GM12865 (cell line): Measurements from ENCODE around the gene TSC1.

Experiments used
- DNase-seq: peaks from one replicate; pipeline ENCODE4 v3.0.0; 2010; ENCODE audit warnings: low read depth
- H3K4me3 ChIP-seq: 2 replicates; pipeline ENCODE4 v1.5.1; 2011; ENCODE audit warnings: mild to moderate bottlenecking, low read depth, low read length, control low read depth
- CTCF ChIP-seq: IDR thresholded peaks from 2 replicates; pipeline ENCODE4 v1.5.1; 2011; ENCODE audit warnings: low read length, control low read depth, low read depth, inconsistent platforms; ENCODE audit not compliant: insufficient read depth; ENCODE audit errors: missing control alignments

TSC1 gene

DNA sequence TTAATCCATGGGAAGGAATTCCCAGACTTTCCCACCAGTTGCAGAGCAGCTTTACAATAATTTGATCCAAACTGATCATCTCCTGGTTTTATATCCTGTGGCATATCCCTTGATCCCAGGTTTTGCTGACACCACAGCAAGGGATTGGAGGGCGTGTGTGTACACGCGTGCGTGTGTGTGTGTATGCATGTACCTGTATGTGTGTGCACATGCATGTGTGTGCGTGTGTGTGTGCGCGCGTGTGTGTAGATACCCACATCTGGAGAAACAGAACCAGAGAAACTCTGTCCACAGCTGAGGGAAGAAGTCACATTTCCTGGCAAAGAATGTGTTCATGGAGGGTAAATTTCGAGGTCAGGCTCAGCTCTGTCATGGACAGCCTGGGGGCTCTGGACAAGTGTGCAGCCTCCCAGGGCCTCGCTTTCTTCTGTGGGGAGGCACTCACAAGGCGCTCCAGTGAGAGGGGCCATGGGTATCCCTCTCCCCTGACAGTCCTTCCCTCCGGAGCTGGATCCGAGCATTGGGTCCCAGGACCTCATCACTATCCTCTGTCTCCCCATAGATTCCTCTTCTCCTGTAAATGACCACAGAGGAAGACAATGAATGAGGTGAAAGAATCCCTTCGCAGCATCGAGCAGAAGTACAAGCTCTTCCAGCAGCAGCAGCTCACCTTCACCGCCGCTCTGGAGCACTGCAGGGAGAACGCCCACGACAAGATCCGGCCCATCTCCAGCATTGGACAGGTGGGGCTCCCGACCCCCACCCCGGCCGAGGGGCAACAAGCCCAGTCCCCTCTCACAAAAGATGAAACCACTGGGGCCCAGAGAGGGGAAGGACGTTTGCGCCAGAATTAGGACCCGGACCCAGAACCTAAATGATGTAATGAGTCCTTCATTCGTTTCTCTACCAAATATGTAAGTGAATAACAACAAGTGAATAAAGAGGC lies 60.8 kb downstream of the TSC1 start:
- no peak for TF ChIP-seq CTCF
- H3K4me3 ChIP-seq, result no peak overlapping the region
- DNase-seq, result no peak

DNA sequence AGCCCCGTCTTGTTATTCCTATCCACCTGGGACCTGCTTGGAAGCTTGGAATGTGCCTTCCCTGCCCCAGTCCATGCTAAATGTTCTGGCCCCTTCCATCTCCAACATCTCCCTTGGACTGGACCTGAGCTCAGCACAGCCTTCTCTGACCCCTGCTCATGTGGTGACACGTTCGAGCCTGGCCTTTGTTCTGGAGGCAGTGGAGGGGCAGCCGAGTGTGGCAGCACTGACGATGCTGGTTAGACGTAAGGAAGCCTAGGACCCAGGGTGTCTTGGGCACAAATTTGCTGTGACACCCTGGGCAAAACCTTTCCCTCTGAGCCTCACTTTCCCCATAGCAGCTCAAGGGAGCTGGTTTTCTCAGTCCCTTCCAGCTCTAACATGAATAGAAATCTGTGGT lies 61.8 kb downstream of the TSC1 start:
- no peak overlapping the region for H3K4me3 ChIP-seq
- TF ChIP-seq CTCF, result no peak
- DNase-seq, result no peak

DNA sequence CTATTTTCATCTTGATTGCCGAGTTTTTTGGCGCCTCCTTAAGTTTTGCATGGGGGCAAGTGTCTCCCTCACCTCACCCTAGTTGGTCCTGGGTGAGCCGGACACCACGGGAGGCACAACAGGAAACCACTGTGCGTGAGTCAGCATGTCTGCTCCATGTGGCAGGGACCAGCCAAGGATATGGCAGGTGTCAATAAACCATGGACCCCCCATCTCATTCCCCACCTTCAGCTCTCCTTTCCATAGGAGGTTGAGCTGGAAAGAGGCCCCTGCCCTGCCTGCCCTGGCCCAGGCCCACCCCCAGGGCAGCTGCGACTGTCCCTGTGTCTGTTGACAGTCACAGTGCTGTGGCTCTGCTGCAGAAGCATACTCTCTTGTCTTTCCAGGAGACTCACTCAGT lies 62.6 kb downstream of the TSC1 start:
- H3K4me3 ChIP-seq, result no peak overlapping the region
- no peak for TF ChIP-seq CTCF
- no peak for DNase-seq

DNA sequence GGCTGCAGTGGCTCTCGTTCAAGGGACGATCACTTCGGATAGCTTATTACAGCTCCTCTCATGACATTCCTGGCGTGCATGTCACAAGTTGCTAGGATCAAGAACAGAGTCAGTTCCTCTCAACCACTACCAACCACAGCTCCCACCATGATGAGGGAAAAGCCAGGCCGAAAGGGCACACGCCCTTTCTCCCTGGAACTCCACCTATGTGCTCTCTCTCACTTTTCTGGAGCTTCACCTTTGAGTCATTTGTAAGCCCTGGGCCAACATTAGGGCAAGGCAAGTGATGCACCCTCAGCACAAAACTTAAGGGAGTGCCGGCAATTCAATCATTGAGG lies 64.1 kb downstream of the TSC1 start:
- TF ChIP-seq CTCF, result no peak
- no peak overlapping the region for H3K4me3 ChIP-seq
- no peak for DNase-seq

DNA sequence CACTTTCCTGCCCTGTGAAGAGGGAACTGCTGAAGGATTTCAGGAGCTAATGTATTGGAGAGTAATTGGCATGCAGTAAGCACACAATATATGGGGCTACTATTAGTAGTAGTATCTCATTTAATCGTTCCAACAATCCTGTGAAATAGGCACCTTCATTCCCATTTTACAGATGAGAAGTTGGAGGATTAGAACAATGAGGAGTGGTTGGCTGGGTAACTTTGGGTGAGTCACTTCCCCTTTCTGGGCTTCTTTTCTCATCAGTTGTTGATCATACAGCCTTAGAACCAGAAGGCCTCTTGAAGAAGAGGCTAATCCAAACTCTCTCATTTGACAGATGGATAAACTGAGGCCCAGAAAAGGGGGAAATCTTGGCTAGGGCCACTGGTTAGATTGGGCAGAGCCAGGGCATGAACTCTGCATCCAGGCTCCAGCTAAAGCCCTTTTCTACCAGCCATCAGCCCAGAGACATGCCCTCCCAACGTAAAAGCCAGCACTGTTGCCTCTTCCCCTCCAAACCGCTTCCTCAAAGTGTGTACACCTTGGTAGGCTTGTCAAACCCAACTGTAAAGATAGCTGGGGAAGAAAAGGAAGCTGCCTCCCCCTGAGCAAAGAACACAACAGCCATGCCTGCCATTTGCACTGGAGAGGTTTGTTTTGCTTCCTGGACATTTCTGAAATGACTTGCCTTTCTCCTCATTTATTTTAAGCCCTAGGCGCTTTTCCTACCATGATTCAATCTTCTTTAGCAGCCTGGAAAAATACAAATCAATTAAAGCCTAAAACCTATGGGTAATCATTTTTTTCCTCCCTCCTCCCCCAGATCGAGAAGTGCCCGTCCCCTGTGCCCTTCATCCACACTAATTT lies 64.7 kb downstream of the TSC1 start:
- DNase-seq, result no peak
- TF ChIP-seq CTCF, result no peak
- no peak overlapping the region for H3K4me3 ChIP-seq

DNA sequence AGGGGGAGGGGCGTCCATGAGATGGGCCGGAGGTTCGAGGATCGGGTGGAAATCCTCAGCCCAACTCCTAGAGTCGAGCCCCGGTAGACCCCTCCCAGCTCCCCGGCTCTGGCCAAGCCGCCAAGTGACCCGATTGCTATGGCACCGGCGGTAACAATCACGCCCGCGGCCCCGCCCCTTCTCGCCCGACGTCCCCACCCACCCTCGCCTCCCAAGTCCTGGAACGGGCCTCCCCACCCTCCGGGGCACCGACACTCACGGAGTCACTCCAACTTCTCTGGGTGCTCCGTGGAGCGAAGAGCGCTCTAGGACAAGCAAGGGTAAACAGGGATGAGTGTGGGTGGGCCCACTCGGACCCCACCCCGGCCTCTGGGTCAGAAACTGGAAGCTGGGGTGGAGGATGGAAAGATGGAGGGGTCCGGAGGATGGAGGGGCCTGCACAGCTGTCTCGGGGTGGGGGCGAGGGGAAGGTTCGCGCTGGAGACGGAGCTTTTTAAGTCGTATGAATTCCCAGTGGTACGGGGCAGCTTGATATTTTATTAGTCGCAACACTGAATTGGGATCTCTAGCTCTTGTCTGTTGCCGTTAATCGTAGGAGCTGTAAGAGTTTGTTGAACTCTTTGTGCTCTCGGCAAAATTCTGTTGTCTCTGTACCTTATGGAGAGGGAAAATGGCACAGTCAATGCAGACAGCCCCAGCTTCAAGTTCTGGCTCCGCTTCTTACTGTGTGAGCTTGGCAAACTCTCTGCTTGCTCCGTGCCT lies 65.5 kb downstream of the TSC1 start, which contains the start of gene SPACA9:
SPACA9 (plus strand) TSS at position 204 of the 762 bp plus-strand sequence. CDS start 5,050 bp downstream, outside the sequence.
- TF ChIP-seq CTCF, result no peak
- peak within 1 kb of the TSS; percentile 100 for H3K4me3 ChIP-seq
- DNase-seq, result peak; percentile 21
